HFF-Myc (cell line): ENCODE measurements around the gene PDZRN4.
"Not testable (repeated sequence)": the region's sequence is repeated elsewhere in the genome, so short reads cannot be mapped to it uniquely, and the experiment has no call there.

Experiments
- DNase-seq: peaks from one replicate; pipeline ENCODE4 v3.0.0-alpha.2; 2011; ENCODE audit warnings: low read depth; ENCODE audit errors: extremely low read depth
- H3K4me3 ChIP-seq: replicated peaks from 2 replicates; pipeline ENCODE4 v1.5.1; 2011; ENCODE audit warnings: low read depth, mild to moderate bottlenecking, control low read depth, low read length
- CTCF ChIP-seq: IDR thresholded peaks from 2 replicates; pipeline ENCODE4 v1.5.1; 2012; ENCODE audit warnings: mild to moderate bottlenecking, low read depth, low read length, control low read depth; ENCODE audit errors: missing control alignments

PDZRN4 gene

GRCh38 chr12:41596190-41596589 is 408.1 kb downstream of the PDZRN4 start:
- no peak for TF ChIP-seq CTCF
- no peak for DNase-seq
- no peak overlapping the region for H3K4me3 ChIP-seq

GRCh38 chr12:41604830-41605229 is 416.7 kb downstream of the PDZRN4 start:
- no peak overlapping the region for H3K4me3 ChIP-seq
- TF ChIP-seq CTCF: no peak
- DNase-seq: no peak

- no peak overlapping the region for H3K4me3 ChIP-seq
- DNase-seq: no peak
- no peak for TF ChIP-seq CTCF
Observed at GRCh38 chr12:41605545-41606305, 417.6 kb downstream of the PDZRN4 start.

GRCh38 chr12:41606468-41607445 is 418.6 kb downstream of the PDZRN4 start:
- no peak overlapping the region for H3K4me3 ChIP-seq
- TF ChIP-seq CTCF: no peak
- DNase-seq: no peak

GRCh38 chr12:41612892-41613557 is 424.9 kb downstream of the PDZRN4 start:
- TF ChIP-seq CTCF: no peak
- no peak for DNase-seq
- H3K4me3 ChIP-seq: no peak overlapping the region

GRCh38 chr12:41615174-41615573 is 427.1 kb downstream of the PDZRN4 start:
- not testable (repeated sequence) for DNase-seq, H3K4me3 ChIP-seq

- DNase-seq: no peak
- TF ChIP-seq CTCF: no peak
Observed at GRCh38 chr12:41619705-41620104, 431.6 kb downstream of the PDZRN4 start.

More at GRCh38 chr12:41619705-41620104, 431.6 kb downstream of the PDZRN4 start:
- no peak overlapping the region for H3K4me3 ChIP-seq
